GM13977 (cell line): ENCODE measurements around the gene GPR143.
"Not testable (repeated sequence)": the region's sequence is repeated elsewhere in the genome, so short reads cannot be mapped to it uniquely, and the experiment has no call there.

Experiments
- DNase-seq: peaks from one replicate; pipeline ENCODE4 v3.0.0; 2012; ENCODE audit warnings: low spot score
- in situ Hi-C: fragments of 300-500 bp; cut with MboI; formaldehyde crosslinking; loops from one replicate; pipeline ENCODE4 v1.12.0; 2022; ENCODE audit warnings: low sequenced_read_pairs, low pct_unique_long_range_greater_than_20kb, mixed read lengths, inconsistent platforms; ENCODE audit not compliant: unreplicated experiment
- TF ChIP-seq, protein P1 (sequence below): IDR thresholded peaks from 2 replicates; pipeline ENCODE4 v1.5.1; 2012; ENCODE audit warnings: mild to moderate bottlenecking, control low read depth; ENCODE audit not compliant: insufficient read depth; ENCODE audit errors: extremely low read depth, missing control alignments

GPR143 gene

DNA sequence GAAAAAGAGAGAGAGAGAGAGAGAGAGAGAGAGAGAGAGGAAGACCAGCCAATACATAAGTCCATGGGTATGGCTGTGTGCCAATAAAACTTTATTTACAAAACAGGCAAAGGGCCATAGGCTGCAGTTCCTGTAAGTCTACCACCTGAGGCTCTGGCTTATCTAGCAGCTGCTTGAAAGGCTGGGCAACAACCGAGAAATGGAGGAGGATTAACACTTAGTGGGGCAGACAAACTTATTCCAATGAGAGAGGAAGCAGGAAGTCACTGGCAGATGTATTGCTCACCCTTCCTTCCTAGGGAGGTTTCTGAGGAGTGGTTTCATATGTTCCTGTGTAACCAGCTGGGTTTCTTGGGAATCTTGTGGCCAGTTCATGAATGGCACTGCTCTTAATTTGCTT lies 4.7 kb upstream of the GPR143 start:
- in situ Hi-C loops, result no loop called here
- no peak for DNase-seq
- TF ChIP-seq, protein P1, sequence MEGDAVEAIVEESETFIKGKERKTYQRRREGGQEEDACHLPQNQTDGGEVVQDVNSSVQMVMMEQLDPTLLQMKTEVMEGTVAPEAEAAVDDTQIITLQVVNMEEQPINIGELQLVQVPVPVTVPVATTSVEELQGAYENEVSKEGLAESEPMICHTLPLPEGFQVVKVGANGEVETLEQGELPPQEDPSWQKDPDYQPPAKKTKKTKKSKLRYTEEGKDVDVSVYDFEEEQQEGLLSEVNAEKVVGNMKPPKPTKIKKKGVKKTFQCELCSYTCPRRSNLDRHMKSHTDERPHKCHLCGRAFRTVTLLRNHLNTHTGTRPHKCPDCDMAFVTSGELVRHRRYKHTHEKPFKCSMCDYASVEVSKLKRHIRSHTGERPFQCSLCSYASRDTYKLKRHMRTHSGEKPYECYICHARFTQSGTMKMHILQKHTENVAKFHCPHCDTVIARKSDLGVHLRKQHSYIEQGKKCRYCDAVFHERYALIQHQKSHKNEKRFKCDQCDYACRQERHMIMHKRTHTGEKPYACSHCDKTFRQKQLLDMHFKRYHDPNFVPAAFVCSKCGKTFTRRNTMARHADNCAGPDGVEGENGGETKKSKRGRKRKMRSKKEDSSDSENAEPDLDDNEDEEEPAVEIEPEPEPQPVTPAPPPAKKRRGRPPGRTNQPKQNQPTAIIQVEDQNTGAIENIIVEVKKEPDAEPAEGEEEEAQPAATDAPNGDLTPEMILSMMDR, result no peak

DNA sequence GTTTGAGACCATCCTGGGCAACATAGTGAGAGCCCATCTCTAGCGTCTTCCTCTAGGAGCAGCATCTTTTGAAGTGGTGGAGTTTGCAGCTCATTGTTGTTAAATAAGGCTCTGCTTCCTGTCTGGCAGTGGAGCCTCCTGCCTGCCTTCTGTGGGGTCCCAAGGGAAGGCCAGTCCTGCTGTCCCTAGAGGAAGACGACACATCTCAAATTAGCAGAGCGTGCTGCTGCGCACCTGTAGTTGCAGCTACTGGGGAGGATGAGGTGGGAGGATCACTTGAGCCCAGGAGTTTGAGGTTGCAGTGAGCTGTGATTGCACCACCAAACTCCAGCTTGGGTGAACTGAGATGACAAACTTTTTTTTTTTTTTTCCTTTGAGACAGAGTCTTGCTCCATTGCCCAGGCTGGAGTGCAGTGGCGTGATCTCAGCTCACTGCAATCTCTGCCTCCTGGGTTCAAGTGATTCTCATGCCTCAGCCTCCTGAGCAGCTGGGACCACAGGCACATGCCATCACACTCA lies 2.7 kb upstream of the GPR143 start:
- in situ Hi-C loops, DNase-seq: not testable (repeated sequence)

DNA sequence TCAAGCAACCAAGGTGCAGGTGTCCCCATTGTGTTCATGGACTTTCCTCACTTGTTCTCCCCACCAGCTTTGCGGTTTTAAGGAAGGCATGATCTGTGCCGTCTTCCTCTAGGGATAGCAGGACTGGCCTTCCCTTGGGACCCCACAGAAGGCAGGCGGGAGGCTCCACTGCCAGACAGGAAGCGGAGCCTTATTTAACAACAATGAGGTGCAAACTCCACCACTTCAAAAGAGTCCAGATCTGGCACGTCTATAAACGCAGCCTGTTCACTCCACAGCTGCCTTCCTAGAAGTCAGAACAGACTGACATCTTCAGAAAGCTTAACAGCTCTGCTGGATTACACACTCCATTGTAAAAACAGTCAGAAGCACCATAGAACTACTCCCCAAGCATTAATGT lies 1.7 kb upstream of the GPR143 start:
- TF ChIP-seq, protein P1, result no peak
- in situ Hi-C loops, result no loop called here
- no peak for DNase-seq

DNA sequence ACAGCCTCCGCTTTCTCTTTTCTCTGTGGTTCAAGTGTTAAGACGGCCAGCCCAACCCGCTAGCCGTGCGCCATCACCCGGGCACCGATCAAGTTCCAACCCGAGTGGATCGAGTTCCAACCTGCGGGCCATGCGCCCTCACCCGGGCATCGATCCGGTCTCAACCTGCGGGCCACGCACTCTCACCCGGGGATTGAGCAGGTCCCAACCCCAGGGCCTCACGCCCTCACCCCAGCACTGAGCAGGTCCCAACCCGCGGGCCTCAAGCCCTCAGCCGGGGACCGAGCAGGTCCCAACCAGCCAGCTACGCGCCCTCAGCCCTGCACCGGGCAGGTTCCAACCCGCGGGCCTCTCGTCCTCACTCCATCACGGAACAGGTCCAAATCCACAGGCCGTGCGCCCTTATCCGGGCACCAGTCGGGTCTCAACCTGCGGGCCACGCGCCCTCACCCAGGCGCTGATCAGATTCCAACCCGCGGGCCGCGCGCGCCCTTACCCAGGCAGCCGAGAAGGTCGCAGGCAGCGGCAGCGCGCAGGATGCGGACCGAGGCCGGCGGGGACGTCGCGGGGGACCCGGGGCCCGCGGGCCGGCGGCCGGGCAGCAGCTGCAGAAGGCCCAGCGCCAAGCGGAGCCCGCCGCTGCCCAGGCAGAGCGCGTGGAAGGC lies 443 bp downstream of the GPR143 start:
- TF ChIP-seq, protein P1, result no peak
- in situ Hi-C loops, result no loop called here
- DNase-seq, result no peak

GRCh38 chrX:9759337-9759736 lies 6.3 kb downstream of the GPR143 start:
- in situ Hi-C loops, result no loop called here
- DNase-seq, result no peak
- TF ChIP-seq, protein P1, result no peak

DNA sequence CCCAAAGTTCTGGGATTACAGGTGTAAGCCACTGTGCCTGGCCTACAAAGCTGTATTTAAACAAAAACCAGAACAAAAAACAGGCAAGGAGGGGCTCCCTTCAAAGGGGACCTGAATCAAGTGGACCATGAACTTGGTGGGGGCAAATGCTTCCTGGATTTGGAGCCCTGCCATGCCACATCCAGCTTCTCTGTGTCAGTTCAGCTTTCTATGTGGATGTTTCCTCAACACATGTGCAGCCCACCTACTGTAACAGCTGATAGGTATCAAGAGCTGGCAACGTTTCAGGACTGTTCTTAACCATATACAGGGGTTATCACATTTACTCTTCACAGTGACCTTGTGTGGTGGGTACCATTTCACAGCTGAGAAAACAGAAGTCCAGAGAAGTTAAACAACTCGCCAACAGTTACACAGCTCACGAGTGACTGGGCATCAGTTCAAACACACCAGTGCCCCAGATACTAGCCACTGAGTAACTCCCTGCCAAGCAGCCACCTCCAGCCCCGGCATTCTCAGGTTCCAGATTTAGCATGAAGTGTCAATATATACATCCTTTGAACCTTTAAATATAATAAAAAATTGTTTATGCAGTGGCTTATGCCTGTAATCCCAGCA lies 7.5 kb downstream of the GPR143 start:
- TF ChIP-seq, protein P1, result no peak
- in situ Hi-C loops, result no loop called here
- DNase-seq, result no peak

- TF ChIP-seq, protein P1, result no peak
- DNase-seq, result no peak
- in situ Hi-C loops, result no loop called here
Measured at GRCh38 chrX:9757366-9757765, 8.3 kb downstream of the GPR143 start.
